Cerebellar nuclear complex (tissue), 1 donor: Measurements from ENCODE around the gene MPP4.
"Not testable (repeated sequence)": the region's sequence is repeated elsewhere in the genome, so short reads cannot be mapped to it uniquely, and the experiment has no call there.

Experiments
- DNase-seq, 2 experiments: peaks; one replicate each; lab custom pipeline; 2025; lab: John Stamatoyannopoulos, UW

Gene MPP4

GRCh38 chr2:201671205-201671604 is 27.2 kb downstream of the MPP4 start:
- DNase-seq = not testable (repeated sequence)

- no peak for DNase-seq
Measured at GRCh38 chr2:201669865-201670264, 28.6 kb downstream of the MPP4 start.

GRCh38 chr2:201668402-201668910 is 30.0 kb downstream of the MPP4 start:
- no peak for DNase-seq

- DNase-seq = no peak
Measured at GRCh38 chr2:201664334-201664733, 34.1 kb downstream of the MPP4 start.

DNA sequence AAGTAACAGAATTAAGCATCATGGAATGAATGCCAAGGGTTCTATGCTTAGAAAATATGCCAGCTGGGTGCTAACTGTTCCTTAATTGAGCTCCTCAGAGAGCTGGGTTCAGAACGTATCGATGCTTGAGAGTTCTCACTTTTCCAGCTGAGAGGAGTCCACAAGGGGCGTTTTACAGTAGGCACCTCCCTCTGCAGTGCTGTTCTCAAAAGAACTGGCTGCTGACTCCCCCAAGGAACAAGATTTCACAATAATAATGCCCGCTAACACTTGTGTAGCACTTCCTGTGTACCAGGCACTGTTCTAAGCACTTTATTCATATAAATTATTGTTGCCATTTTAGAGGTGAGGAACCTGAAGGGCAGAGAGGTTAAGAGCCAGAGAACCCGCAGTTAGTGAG is 37.1 kb downstream of the MPP4 start:
- no peak for DNase-seq

DNA sequence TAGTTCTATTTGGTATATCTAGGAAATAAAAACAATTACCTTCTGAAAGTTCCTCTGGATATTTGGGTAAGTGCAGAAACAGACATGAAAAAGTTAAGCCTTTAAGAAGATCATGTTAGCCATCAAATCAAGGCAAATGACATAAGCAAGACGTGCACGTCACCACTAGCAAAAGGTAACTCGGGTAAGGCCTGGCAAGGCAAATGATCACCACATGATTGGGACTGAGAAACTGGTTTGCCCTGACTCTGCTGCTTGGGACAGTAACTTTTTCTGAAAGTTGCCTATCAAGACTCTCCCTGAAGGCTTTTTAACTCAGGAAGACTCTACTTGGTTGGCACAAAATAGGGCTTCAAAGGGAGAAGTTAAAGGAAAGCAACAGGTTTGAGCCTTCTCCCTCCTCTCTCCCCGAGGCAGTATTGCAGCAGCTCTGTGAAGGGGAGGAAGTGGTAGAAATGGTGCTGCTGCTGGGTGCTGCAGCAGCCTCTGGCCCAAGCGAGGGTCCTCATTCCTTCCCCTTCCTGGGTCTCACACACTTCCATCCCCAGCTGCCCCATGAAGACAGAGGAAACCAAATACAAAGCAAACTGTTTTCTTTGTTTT is 38.0 kb downstream of the MPP4 start:
- DNase-seq = no peak

- DNase-seq = no peak
Measured at GRCh38 chr2:201656740-201657139, 41.7 kb downstream of the MPP4 start.

GRCh38 chr2:201656102-201656501 is 42.3 kb downstream of the MPP4 start:
- DNase-seq = no peak

DNA sequence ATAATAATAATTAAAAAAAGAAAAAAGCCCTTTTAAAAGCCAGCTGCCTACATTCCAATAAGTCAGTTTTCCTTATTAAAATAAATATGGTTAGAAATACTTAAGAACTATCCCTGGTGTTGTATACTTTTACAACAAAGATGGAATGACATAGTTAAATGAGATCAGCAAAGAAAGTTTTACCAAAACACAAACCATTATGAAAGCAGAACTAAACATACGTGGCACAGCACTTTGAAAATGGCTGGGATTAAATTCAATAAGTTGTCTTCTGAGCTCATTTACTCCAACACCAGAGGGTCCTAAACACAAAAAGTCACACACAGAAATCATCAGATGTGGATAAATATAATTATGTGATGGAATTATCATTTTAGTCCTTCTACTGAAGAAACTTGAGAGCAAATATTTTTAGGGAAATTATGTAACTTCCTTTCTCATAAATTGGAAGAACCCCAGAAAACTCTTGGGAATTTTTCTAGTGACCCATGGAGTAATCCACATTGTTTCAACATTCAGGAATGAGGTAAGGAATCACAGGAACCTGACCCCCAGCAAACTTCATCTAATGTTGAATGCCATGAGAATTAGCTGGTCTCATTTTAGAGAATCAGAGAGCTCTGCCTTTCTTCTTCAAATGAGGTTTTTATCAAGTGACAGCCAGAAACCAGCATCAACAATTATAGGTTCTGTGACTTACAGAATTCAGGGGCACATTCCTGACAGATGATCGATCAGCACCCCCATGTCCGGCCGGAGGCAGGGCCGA is 43.6 kb downstream of the MPP4 start:
- no peak for DNase-seq

DNA sequence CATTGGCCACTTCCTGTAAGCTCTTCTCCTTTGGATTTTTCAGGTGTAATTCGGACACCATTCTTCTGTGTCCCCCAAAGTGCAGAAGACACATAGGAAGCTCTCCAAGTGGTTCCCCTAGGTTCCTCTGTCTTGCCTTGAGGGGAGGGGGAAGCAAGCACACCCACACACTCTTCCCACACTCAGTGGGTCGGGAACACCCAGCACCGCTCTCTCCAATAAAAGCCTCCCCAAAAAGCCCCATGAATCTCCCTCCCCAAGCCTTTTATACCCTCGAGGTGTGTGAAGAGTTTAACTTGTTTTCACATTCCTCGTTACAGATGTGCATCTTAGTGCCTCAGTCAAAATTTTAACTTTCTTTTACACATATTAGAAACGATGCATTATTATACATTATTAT is 45.2 kb downstream of the MPP4 start:
- no peak for DNase-seq

- no peak for DNase-seq
Measured at GRCh38 chr2:201649442-201649841, 49.0 kb downstream of the MPP4 start.

- DNase-seq = no peak
Measured at GRCh38 chr2:201647431-201647830, 51.0 kb downstream of the MPP4 start.

DNA sequence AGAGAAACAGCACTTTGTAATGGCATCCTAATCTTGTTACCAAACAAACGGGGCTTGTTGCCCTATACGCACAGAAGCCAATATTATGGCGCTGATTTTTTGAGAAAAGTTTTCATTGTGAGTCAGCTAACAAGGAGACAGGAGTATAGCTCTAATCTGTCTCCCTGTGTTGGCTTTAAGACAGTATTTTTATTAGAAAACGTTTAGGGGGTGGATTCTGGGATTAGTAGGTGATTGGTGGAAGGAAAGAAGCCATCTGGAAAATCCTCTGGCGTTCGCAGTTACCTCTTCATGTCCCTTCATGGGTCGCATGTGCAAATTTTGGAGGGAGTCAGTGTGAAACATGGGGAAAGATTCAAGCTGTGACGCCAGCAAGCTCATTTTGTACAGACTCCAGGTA is 54.4 kb downstream of the MPP4 start:
- DNase-seq = no peak

GRCh38 chr2:201643216-201643890 is 55.1 kb downstream of the MPP4 start, which contains the start of gene TMEM237:
Gene TMEM237, minus strand, starts transcription at chr2:201643503. Its CDS starts 103 bp downstream, at chr2:201643400.
- DNase-seq = no peak

DNA sequence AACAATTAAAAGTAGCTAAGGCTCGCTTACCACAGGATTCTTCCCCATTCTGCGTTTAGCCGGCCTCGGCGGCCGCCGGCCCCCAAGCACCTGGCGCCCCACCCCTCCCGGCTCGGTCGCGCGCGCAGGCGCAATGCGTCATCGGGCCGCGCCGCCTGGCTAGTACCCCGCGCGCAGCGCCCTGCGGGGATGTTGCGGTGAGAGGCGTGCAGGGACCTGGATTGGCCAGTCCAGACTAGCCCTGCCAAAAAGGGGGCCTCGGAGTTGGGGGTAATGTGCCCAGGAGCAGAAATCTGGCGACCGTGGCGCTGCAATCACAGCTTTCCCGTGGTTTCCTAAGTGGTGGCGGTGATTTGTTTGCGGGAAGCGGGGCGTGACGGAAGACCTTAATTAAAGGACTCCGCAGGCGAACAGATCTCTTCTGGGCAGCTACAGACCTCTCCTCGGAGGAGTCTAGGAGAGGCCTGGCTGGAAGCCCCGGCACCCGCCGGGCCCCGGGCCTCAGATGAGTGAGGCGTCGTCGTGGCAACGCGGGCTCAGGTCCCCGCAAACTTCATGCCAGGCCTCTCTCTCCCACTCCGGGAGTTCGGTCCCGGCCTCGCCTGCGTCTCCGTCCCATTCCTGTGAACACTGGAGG is 55.7 kb downstream of the MPP4 start:
- peak in 1 of 2 experiments; percentile 44 for DNase-seq

- no peak for DNase-seq
Measured at GRCh38 chr2:201642086-201642578, 56.3 kb downstream of the MPP4 start.

DNA sequence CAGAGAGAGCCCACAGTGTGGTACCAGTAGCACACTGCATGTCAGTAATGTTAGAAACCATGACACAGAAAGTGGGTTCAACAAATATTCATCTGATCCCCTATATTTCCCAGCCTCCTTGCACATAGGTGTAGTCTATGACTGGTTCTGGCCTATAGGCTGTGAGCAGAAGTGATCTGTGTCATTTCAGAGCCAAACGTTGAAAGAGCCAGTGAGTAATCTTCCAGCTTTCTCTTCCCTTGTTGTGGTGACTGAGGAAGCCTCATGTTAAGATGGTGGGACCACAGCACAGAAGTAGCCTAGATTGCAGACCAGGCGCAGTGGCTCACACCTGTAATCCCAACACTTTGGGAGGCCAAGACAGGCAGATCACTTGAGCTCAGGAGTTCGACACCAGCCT is 59.2 kb downstream of the MPP4 start:
- DNase-seq = no peak

DNA sequence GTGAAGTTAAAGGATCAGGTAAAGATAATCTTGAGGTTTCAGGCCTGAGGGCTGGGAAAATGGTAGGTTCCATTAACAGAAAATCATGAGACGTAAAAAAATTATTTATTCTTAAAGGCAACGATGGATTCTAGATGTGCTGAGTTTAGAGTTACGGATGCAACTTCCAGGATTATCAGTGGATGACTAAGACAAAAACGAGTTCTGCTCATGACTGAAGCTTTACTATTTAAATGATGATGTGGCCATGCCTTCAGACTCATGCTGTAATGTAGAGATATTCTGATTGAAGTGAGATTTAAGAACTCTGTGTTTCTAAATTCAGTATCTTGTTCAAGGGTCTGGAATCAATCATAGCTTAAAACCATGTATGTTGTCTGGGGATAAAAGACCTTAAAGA is 60.1 kb downstream of the MPP4 start:
- no peak for DNase-seq

GRCh38 chr2:201633661-201634249 is 64.7 kb downstream of the MPP4 start:
- DNase-seq = no peak

GRCh38 chr2:201631041-201631440 is 67.4 kb downstream of the MPP4 start:
- DNase-seq = no peak

DNA sequence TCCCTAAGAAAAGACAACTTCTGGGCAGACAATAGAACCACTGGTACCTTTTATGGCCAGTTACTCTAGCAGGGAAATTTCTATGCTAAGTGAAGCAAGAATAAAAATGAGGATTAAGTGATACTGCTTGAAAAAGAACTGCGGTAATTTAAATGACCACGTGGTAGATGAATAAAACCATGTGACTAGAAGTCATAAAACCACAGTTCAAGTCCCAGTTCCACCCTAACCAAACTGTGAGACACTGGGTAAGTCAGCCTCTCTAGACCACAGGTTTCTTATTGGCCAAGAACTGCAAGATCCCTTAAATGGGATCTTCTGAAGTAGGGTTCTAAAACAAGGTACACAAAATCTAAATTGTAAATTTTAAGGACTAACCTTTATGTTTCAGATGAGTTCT is 67.9 kb downstream of the MPP4 start:
- no peak for DNase-seq

DNA sequence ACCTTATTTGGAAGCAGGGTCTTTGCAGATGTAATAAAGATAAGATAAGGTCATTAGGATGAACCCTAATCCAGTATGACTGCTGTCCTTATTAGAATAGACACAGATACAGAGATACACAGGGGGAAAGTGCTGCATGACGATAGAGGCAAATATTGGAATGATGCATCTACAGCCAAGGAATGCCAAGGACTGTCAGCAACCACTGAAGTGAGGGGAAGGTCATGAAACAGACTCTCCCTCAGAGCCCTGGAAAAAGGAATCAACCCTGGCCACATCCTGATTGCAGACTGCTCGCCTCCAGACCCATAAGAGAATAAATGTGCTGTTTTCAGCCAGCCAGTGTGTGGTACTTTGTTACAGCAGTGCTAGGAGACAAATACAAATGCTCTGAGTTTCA is 69.9 kb downstream of the MPP4 start:
- no peak for DNase-seq
